Mesenchymal stem cell (in vitro differentiated cells and primary cell): ENCODE measurements around the gene TBX3.
A peak's percentile ranks its signal among the peaks of the same experiment; 100 is the strongest.

Experiments
- DNase-seq: peaks from one replicate; pipeline ENCODE4 v3.0.0-alpha.2; 2013
- H2AFZ ChIP-seq: one replicate; pipeline ENCODE4 v1.6.1; 2013; ENCODE audit warnings: low read depth, mild to moderate bottlenecking, control low read depth, inconsistent platforms, low read length, moderate library complexity
- H2AK5ac ChIP-seq: 2 replicates; pipeline ENCODE4 v1.6.1; 2013; ENCODE audit warnings: low read length, moderate library complexity, mild to moderate bottlenecking, inconsistent platforms; ENCODE audit not compliant: severe bottlenecking
- H2BK120ac ChIP-seq: one replicate; pipeline ENCODE4 v1.6.1; 2013; ENCODE audit warnings: low read depth, mild to moderate bottlenecking, inconsistent platforms, low read length, moderate library complexity
- H2BK12ac ChIP-seq, 2 experiments: one replicate each; pipeline ENCODE4 v1.6.1; 2013; ENCODE audit warnings: inconsistent platforms in 2 of 2, low read length in 2 of 2, mild to moderate bottlenecking in 2 of 2, moderate library complexity in 2 of 2, control low read depth in 1 of 2
- H2BK15ac ChIP-seq: one replicate; pipeline ENCODE4 v1.6.1; 2013; ENCODE audit warnings: mild to moderate bottlenecking, low read depth, inconsistent platforms; ENCODE audit not compliant: poor library complexity, severe bottlenecking
- H2BK5ac ChIP-seq: 2 replicates; pipeline ENCODE4 v1.6.1; 2013; ENCODE audit warnings: low read depth, mild to moderate bottlenecking, low read length, control low read depth, inconsistent platforms; ENCODE audit not compliant: poor library complexity, severe bottlenecking
- H3K14ac ChIP-seq, 2 experiments: one replicate each; pipeline ENCODE4 v1.6.1; 2013; ENCODE audit warnings: inconsistent platforms in 2 of 2, low read length in 2 of 2, control low read depth in 1 of 2, mild to moderate bottlenecking in 1 of 2, moderate library complexity in 1 of 2
- H3K18ac ChIP-seq, 2 experiments: one replicate each; pipeline ENCODE4 v1.6.1; 2013; ENCODE audit warnings: inconsistent platforms in 2 of 2, low read length in 2 of 2, control low read depth in 1 of 2, low read depth in 1 of 2, mild to moderate bottlenecking in 1 of 2
- H3K23ac ChIP-seq, 2 experiments: one replicate each; pipeline ENCODE4 v1.6.1; 2013; ENCODE audit warnings: inconsistent platforms in 2 of 2, low read length in 2 of 2, mild to moderate bottlenecking in 2 of 2, moderate library complexity in 2 of 2, control low read depth in 1 of 2
- H3K27ac ChIP-seq: 2 replicates; pipeline ENCODE4 v1.5.1; 2013; ENCODE audit warnings: mild to moderate bottlenecking, moderate library complexity, low read length, control low read depth, inconsistent platforms; ENCODE audit not compliant: poor library complexity, severe bottlenecking
- H3K27me3 ChIP-seq, 2 experiments: 2 replicates each; pipeline versions ENCODE4 v1.6.1 to v1.7.0; 2013; ENCODE audit warnings: low read length in 2 of 2, mild to moderate bottlenecking in 2 of 2, moderate library complexity in 2 of 2, control low read depth in 1 of 2, inconsistent platforms in 1 of 2; ENCODE audit not compliant: control insufficient read depth in 1 of 2, insufficient read depth in 1 of 2
- H3K36me3 ChIP-seq, 2 experiments: 2 replicates each; pipeline versions ENCODE4 v1.6.1 to v1.7.0; 2013; ENCODE audit warnings: low read length in 2 of 2, control low read depth in 1 of 2, inconsistent platforms in 1 of 2, low read depth in 1 of 2, mild to moderate bottlenecking in 1 of 2; ENCODE audit not compliant: insufficient read depth in 2 of 2, control insufficient read depth in 1 of 2
- H3K4ac ChIP-seq, 2 experiments: one replicate each; pipeline ENCODE4 v1.6.1; 2013; ENCODE audit warnings: inconsistent platforms in 2 of 2, low read length in 2 of 2, mild to moderate bottlenecking in 2 of 2, moderate library complexity in 2 of 2, control low read depth in 1 of 2, low read depth in 1 of 2
- H3K4me1 ChIP-seq: 2 replicates; pipeline ENCODE4 v1.6.1; 2013; ENCODE audit warnings: low read depth, low read length, control low read depth; ENCODE audit not compliant: control insufficient read depth, insufficient read depth
- H3K4me2 ChIP-seq: 2 replicates; pipeline ENCODE4 v1.6.1; 2013; ENCODE audit warnings: low read length, mild to moderate bottlenecking, inconsistent platforms; ENCODE audit not compliant: poor library complexity, severe bottlenecking
- H3K4me3 ChIP-seq, 2 experiments: 2 replicates each; pipeline versions ENCODE4 v1.5.1 to v1.7.0; 2013; ENCODE audit warnings: low read length in 2 of 2, mild to moderate bottlenecking in 2 of 2, control low read depth in 1 of 2, low read depth in 1 of 2; ENCODE audit not compliant: insufficient read depth in 1 of 2
- H3K79me1 ChIP-seq: replicated peaks from 2 replicates; pipeline ENCODE4 v1.6.1; 2013; ENCODE audit warnings: mild to moderate bottlenecking, control low read depth, low read length, inconsistent platforms; ENCODE audit not compliant: poor library complexity, severe bottlenecking
- H3K9ac ChIP-seq: 2 replicates; pipeline ENCODE4 v1.7.0; 2013; ENCODE audit warnings: mild to moderate bottlenecking, low read length, moderate library complexity
- H3K9me3 ChIP-seq: 2 replicates; pipeline ENCODE4 v1.7.0; 2013; ENCODE audit warnings: mild to moderate bottlenecking, low read length; ENCODE audit not compliant: control insufficient read depth
- H4K8ac ChIP-seq: one replicate; pipeline ENCODE4 v1.6.1; 2013; ENCODE audit warnings: inconsistent platforms, mild to moderate bottlenecking, low read length, moderate library complexity
- H4K91ac ChIP-seq: one replicate; pipeline ENCODE4 v1.6.1; 2013; ENCODE audit warnings: mild to moderate bottlenecking, low read length, inconsistent platforms
- WGBS: methylation state at CpG from one replicate; pipeline ENCODE4 v1.1.7; 2013; ENCODE audit warnings: mixed read lengths; 5-methylcytosine and 5-hydroxymethylcytosine counted together

The TBX3 gene

GRCh38 chr12:114685320-114685781, 1.4 kb upstream of the TBX3 start:
- Histone ChIP-seq H3K4me3 (peak overlapping the region in 1 of 2 experiments; percentile 88), H2BK15ac (peak overlapping the region; percentile 4), H2AK5ac (no peak overlapping the region), H4K91ac (peak overlapping the region; percentile 2), H3K23ac (no peak overlapping the region), H3K27me3 (peaks cover 2 to 90% of the 10 kb centered on the region in 2 experiments), H3K9ac (peak overlapping the region; percentile 100), H2BK5ac (no peak overlapping the region), H2AFZ (no peak overlapping the region), H4K8ac (peak overlapping the region; percentile 33), H3K18ac (peak overlapping the region in 1 of 2 experiments; percentile 97), H3K4me2 (no peak overlapping the region), H3K14ac (no peak overlapping the region), H3K4ac (peak overlapping the region in 1 of 2 experiments; percentile 83), H3K4me1 (peaks cover 18% of the 10 kb centered on the region), H2BK120ac (peak overlapping the region; percentile 59), H3K79me1 (no peaks in the 10 kb centered on the region), H3K36me3 (peaks cover 0 to 9% of the 10 kb centered on the region in 2 experiments), H2BK12ac (peak overlapping the region in 1 of 2 experiments; percentile 81), H3K9me3 (no peaks in the 10 kb centered on the region), H3K27ac (no peak overlapping the region)
- DNase-seq = no peak
- WGBS = 23% methylated on average over 22 of the region's 25 CpGs

- Histone ChIP-seq H2BK5ac (no peak overlapping the region), H3K4me2 (peak overlapping the region; percentile 64), H2BK120ac (peak overlapping the region; percentile 59), H2BK12ac (peak overlapping the region; percentile 69 to 99), H4K8ac (peak overlapping the region; percentile 90), H3K14ac (peak overlapping the region in 1 of 2 experiments; percentile 95), H3K9ac (peak overlapping the region; percentile 100), H3K4ac (peak overlapping the region; percentile 52 to 83), H2AFZ (peak overlapping the region; percentile 74), H3K36me3 (peaks cover 0 to 14% of the 10 kb centered on the region in 2 experiments), H3K4me3 (peak overlapping the region; percentile 33 to 88), H2BK15ac (peak overlapping the region; percentile 96), H2AK5ac (no peak overlapping the region), H3K4me1 (peaks cover 18% of the 10 kb centered on the region), H3K27me3 (peaks cover 0 to 89% of the 10 kb centered on the region in 2 experiments), H4K91ac (peak overlapping the region; percentile 84), H3K18ac (peak overlapping the region; percentile 78 to 97), H3K23ac (peak overlapping the region in 1 of 2 experiments; percentile 100), H3K9me3 (no peaks in the 10 kb centered on the region), H3K79me1 (no peaks in the 10 kb centered on the region), H3K27ac (no peak overlapping the region)
- WGBS = under 1% methylated on average over 22 of the region's 24 CpGs
- DNase-seq = no peak
Observed at GRCh38 chr12:114684870-114685273, 897 bp upstream of the TBX3 start.

GRCh38 chr12:114683709-114684097, 272 bp downstream of the TBX3 start:
- H2AK5ac ChIP-seq = no peak overlapping the region
- H3K9me3 ChIP-seq = no peaks in the 10 kb centered on the region
- H3K27ac ChIP-seq = no peak overlapping the region
- 0% methylated on average over 18 of the region's 19 CpGs for WGBS
- no peak overlapping the region for H2BK5ac ChIP-seq
- peak overlapping the region; percentile 100 for H3K9ac ChIP-seq
- peak overlapping the region; percentile 33 for H4K8ac ChIP-seq
- H3K4ac ChIP-seq = peak overlapping the region in 1 of 2 experiments; percentile 97
- H3K36me3 ChIP-seq = peaks cover 0 to 26% of the 10 kb centered on the region in 2 experiments
- no peak overlapping the region for H2AFZ ChIP-seq
- H4K91ac ChIP-seq = no peak overlapping the region
- peak overlapping the region; percentile 23 to 92 for H3K14ac ChIP-seq
- no peak for DNase-seq
- peak overlapping the region in 1 of 2 experiments; percentile 80 for H2BK12ac ChIP-seq
- H3K23ac ChIP-seq = no peak overlapping the region
- H3K79me1 ChIP-seq = no peaks in the 10 kb centered on the region
- H3K18ac ChIP-seq = peak overlapping the region; percentile 95 to 99
- H3K4me2 ChIP-seq = peak overlapping the region; percentile 64
- H2BK120ac ChIP-seq = peak overlapping the region; percentile 51
- peak overlapping the region; percentile 38 to 88 for H3K4me3 ChIP-seq
- peaks cover 18% of the 10 kb centered on the region for H3K4me1 ChIP-seq
- H2BK15ac ChIP-seq = no peak overlapping the region
- peaks cover 0 to 84% of the 10 kb centered on the region in 2 experiments for H3K27me3 ChIP-seq

GRCh38 chr12:114682785-114683708, 928 bp downstream of the TBX3 start:
- H4K91ac ChIP-seq = peak overlapping the region; percentile 90
- no peaks in the 10 kb centered on the region for H3K9me3 ChIP-seq
- peak overlapping the region; percentile 97 to 99 for H3K18ac ChIP-seq
- WGBS = under 1% methylated on average over 56 of the region's 56 CpGs
- no peak overlapping the region for H2BK5ac ChIP-seq
- peak overlapping the region; percentile 65 for H2BK120ac ChIP-seq
- H4K8ac ChIP-seq = peak overlapping the region; percentile 67
- H3K4me2 ChIP-seq = peak overlapping the region; percentile 64
- H3K23ac ChIP-seq = peak overlapping the region; percentile 90 to 99
- H3K79me1 ChIP-seq = no peaks in the 10 kb centered on the region
- H3K4me1 ChIP-seq = peaks cover 18% of the 10 kb centered on the region
- peaks cover 0 to 78% of the 10 kb centered on the region in 2 experiments for H3K27me3 ChIP-seq
- DNase-seq = no peak
- H3K9ac ChIP-seq = peak overlapping the region; percentile 100
- H3K4ac ChIP-seq = peak overlapping the region; percentile 58 to 97
- H2AFZ ChIP-seq = peak overlapping the region; percentile 1
- H3K4me3 ChIP-seq = peak overlapping the region; percentile 38 to 88
- peaks cover 0 to 32% of the 10 kb centered on the region in 2 experiments for H3K36me3 ChIP-seq
- no peak overlapping the region for H2AK5ac ChIP-seq
- H3K14ac ChIP-seq = peak overlapping the region; percentile 92 to 98
- peak overlapping the region; percentile 44 for H2BK15ac ChIP-seq
- peak overlapping the region in 1 of 2 experiments; percentile 74 for H2BK12ac ChIP-seq
- no peak overlapping the region for H3K27ac ChIP-seq
